ES-I3 (cell line): ENCODE measurements around the gene EIF4G3.
"Not testable (repeated sequence)": the region's sequence is repeated elsewhere in the genome, so short reads cannot be mapped to it uniquely, and the experiment has no call there.

Experiments used
- H3K36me3 ChIP-seq: 2 replicates; pipeline ENCODE4 v1.6.1; 2013; ENCODE audit warnings: mild to moderate bottlenecking, low read length, control low read depth, moderate library complexity; ENCODE audit not compliant: insufficient read depth
- H3K4me1 ChIP-seq: 2 replicates; pipeline ENCODE4 v1.6.1; 2013; ENCODE audit warnings: mild to moderate bottlenecking, control low read depth, low read length; ENCODE audit not compliant: insufficient read depth
- H3K9ac ChIP-seq: 2 replicates; pipeline ENCODE4 v1.6.1; 2013; ENCODE audit warnings: low read depth, mild to moderate bottlenecking, low read length, moderate library complexity
- H3K9me3 ChIP-seq: 2 replicates; pipeline ENCODE4 v1.6.1; 2013; ENCODE audit warnings: mild to moderate bottlenecking, low read length, moderate library complexity; ENCODE audit not compliant: control insufficient read depth, insufficient read depth

The EIF4G3 gene

GRCh38 chr1:21095976-21096375 lies 80.7 kb downstream of the EIF4G3 start:
- H3K36me3 ChIP-seq, result no peaks in the 10 kb centered on the region
- H3K4me1 ChIP-seq, result peaks cover 8% of the 10 kb centered on the region
- H3K9ac ChIP-seq, result no peak overlapping the region
- no peaks in the 10 kb centered on the region for H3K9me3 ChIP-seq

- not testable (repeated sequence) for H3K9me3 ChIP-seq, H3K36me3 ChIP-seq, H3K9ac ChIP-seq
- peaks cover 11% of the 10 kb centered on the region; the same call in 1 of the 2 replicates for H3K4me1 ChIP-seq
Measured at GRCh38 chr1:21094282-21094681, 82.4 kb downstream of the EIF4G3 start.

- not testable (repeated sequence) for H3K36me3 ChIP-seq, H3K9me3 ChIP-seq, H3K9ac ChIP-seq
- H3K4me1 ChIP-seq, result peaks cover 11% of the 10 kb centered on the region; the same call in 1 of the 2 replicates
Measured at GRCh38 chr1:21093271-21093958, 83.3 kb downstream of the EIF4G3 start.

- peaks cover 11% of the 10 kb centered on the region; the same call in 1 of the 2 replicates for H3K4me1 ChIP-seq
- not testable (repeated sequence) for H3K36me3 ChIP-seq, H3K9me3 ChIP-seq, H3K9ac ChIP-seq
Measured at GRCh38 chr1:21092545-21092944, 84.2 kb downstream of the EIF4G3 start.

- H3K9ac ChIP-seq, H3K36me3 ChIP-seq: not testable (repeated sequence)
Measured at GRCh38 chr1:21091053-21091690, 85.5 kb downstream of the EIF4G3 start.

GRCh38 chr1:21090463-21090862 lies 86.2 kb downstream of the EIF4G3 start:
- peaks cover 11% of the 10 kb centered on the region; the same call in 1 of the 2 replicates for H3K4me1 ChIP-seq
- H3K9ac ChIP-seq, result no peak overlapping the region
- H3K36me3 ChIP-seq, result no peaks in the 10 kb centered on the region; the same call in none of the 2 replicates
- H3K9me3 ChIP-seq, result no peaks in the 10 kb centered on the region

More at GRCh38 chr1:21091053-21091690, 85.5 kb downstream of the EIF4G3 start:
- H3K9me3 ChIP-seq, result not testable (repeated sequence)
- H3K4me1 ChIP-seq, result peaks cover 11% of the 10 kb centered on the region; the same call in 1 of the 2 replicates

- Histone ChIP-seq H3K4me1 (peaks cover 11% of the 10 kb centered on the region; the same call in 1 of the 2 replicates), H3K9me3 (no peaks in the 10 kb centered on the region), H3K9ac (no peak overlapping the region), H3K36me3 (no peaks in the 10 kb centered on the region; the same call in none of the 2 replicates)
Measured at GRCh38 chr1:21089731-21090130, 87.0 kb downstream of the EIF4G3 start.

GRCh38 chr1:21089299-21089698 lies 87.4 kb downstream of the EIF4G3 start:
- no peaks in the 10 kb centered on the region for H3K9me3 ChIP-seq
- H3K9ac ChIP-seq, result no peak overlapping the region
- H3K4me1 ChIP-seq, result peaks cover 11% of the 10 kb centered on the region; the same call in 1 of the 2 replicates
- H3K36me3 ChIP-seq, result no peaks in the 10 kb centered on the region; the same call in none of the 2 replicates

- Histone ChIP-seq H3K4me1 (peaks cover 3% of the 10 kb centered on the region; the same call in 1 of the 2 replicates), H3K36me3 (no peaks in the 10 kb centered on the region; the same call in none of the 2 replicates), H3K9me3 (no peaks in the 10 kb centered on the region), H3K9ac (no peak overlapping the region)
Measured at GRCh38 chr1:21084111-21084810, 92.4 kb downstream of the EIF4G3 start.

- H3K9me3 ChIP-seq, result no peaks in the 10 kb centered on the region
- H3K4me1 ChIP-seq, result peaks cover 3% of the 10 kb centered on the region; the same call in 1 of the 2 replicates
- no peak overlapping the region for H3K9ac ChIP-seq
- H3K36me3 ChIP-seq, result no peaks in the 10 kb centered on the region
Measured at GRCh38 chr1:21082073-21082472, 94.6 kb downstream of the EIF4G3 start.

- Histone ChIP-seq H3K36me3 (no peaks in the 10 kb centered on the region), H3K9ac (no peak overlapping the region), H3K4me1 (no peaks in the 10 kb centered on the region), H3K9me3 (no peaks in the 10 kb centered on the region)
Measured at GRCh38 chr1:21077085-21077484, 99.6 kb downstream of the EIF4G3 start.

GRCh38 chr1:21072721-21073120 lies 104.0 kb downstream of the EIF4G3 start:
- Histone ChIP-seq H3K36me3 (no peaks in the 10 kb centered on the region), H3K4me1 (peaks cover 3% of the 10 kb centered on the region; the same call in 1 of the 2 replicates)

GRCh38 chr1:21069549-21069948 lies 107.1 kb downstream of the EIF4G3 start:
- Histone ChIP-seq H3K9me3 (no peaks in the 10 kb centered on the region), H3K9ac (no peak overlapping the region)

More at GRCh38 chr1:21072721-21073120, 104.0 kb downstream of the EIF4G3 start:
- Histone ChIP-seq H3K9ac (no peak overlapping the region), H3K9me3 (no peaks in the 10 kb centered on the region)

GRCh38 chr1:21068937-21069336 lies 107.8 kb downstream of the EIF4G3 start:
- no peaks in the 10 kb centered on the region for H3K36me3 ChIP-seq
- peaks cover 3% of the 10 kb centered on the region; the same call in 1 of the 2 replicates for H3K4me1 ChIP-seq
- H3K9ac ChIP-seq, result no peak overlapping the region
- no peaks in the 10 kb centered on the region for H3K9me3 ChIP-seq

More at GRCh38 chr1:21069549-21069948, 107.1 kb downstream of the EIF4G3 start:
- H3K36me3 ChIP-seq, result no peaks in the 10 kb centered on the region
- peaks cover 3% of the 10 kb centered on the region; the same call in 1 of the 2 replicates for H3K4me1 ChIP-seq
